ENCODE data around the gene CERS6. TPM values are rescaled to one million over a fixed set of nuclear protein-coding genes. Genes with fewer than 3 reads are reported as not detected.

CERS6 gene
- total and polyA plus RNA-seq, 2 donors from 2014 or later = 9.4 to 18.8 TPM

GRCh38 chr2:168475636-168476035 is 19.6 kb downstream of the CERS6 start:
- DNase-seq (no peak), FAIRE-seq (no peak)
- H3K27me3 ChIP-seq (ENCODE audit: control insufficient read depth, insufficient read depth, low read length) = no peaks in the 10 kb centered on the region
- no peaks in the 10 kb centered on the region for H3K9me3 ChIP-seq (ENCODE audit: control insufficient read depth in 2 of 3, insufficient read depth in 1 of 3, low read length in 3 of 3)
- no peak overlapping the region for H3K9ac ChIP-seq (ENCODE audit: low read length in 3 of 3)
- intact Hi-C loops (cut with DNase I) = no loop called here
- no peak overlapping the region for H3K4me3 ChIP-seq (ENCODE audit: low read length in 3 of 3)
- no peak for TF ChIP-seq CTCF (IDR thresholded peaks at IDR 0.05; ENCODE audit: borderline replicate concordance, extremely low read depth, insufficient read depth)
- H3K36me3 ChIP-seq (ENCODE audit: control insufficient read depth in 2 of 3, insufficient read depth in 3 of 3, low read length in 3 of 3) = no peaks in the 10 kb centered on the region
- no peak overlapping the region for H3K27ac ChIP-seq (ENCODE audit: low read depth in 2 of 2, low read length in 2 of 2)
- H3K4me1 ChIP-seq (ENCODE audit: control insufficient read depth in 2 of 3, insufficient read depth in 2 of 3, low read depth in 1 of 3, low read length in 3 of 3) = no peaks in the 10 kb centered on the region

DNA sequence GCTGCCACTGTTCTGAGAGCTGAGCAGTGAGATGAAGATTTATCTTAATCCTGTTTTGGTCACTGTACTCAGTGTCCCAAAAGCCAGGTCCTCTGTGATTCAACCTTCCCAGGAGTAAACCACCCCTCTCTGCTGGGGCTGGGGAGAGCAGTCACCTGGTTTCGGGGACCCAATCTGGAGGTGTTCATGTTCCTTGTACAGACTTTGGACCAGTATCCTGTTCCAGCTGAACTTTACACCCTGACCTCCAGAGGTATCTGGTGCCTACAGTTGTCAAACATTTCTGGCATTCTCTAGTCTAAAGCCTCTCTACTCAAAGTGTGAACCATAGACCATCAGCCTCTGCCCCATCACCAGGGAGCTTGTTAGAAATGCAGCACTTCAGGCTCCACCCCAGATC is 22.1 kb downstream of the CERS6 start:
- no peak overlapping the region for H3K4me3 ChIP-seq (ENCODE audit: low read length in 3 of 3)
- intact Hi-C loops (cut with DNase I) = no loop called here
- no peak for DNase-seq
- H3K4me1 ChIP-seq (ENCODE audit: control insufficient read depth in 2 of 3, insufficient read depth in 2 of 3, low read depth in 1 of 3, low read length in 3 of 3) = no peaks in the 10 kb centered on the region
- H3K27ac ChIP-seq (ENCODE audit: low read depth in 2 of 2, low read length in 2 of 2) = no peak overlapping the region
- no peaks in the 10 kb centered on the region for H3K36me3 ChIP-seq (ENCODE audit: control insufficient read depth in 2 of 3, insufficient read depth in 3 of 3, low read length in 3 of 3)
- FAIRE-seq = no peak
- H3K27me3 ChIP-seq (ENCODE audit: control insufficient read depth, insufficient read depth, low read length) = no peaks in the 10 kb centered on the region
- H3K9me3 ChIP-seq (ENCODE audit: control insufficient read depth in 2 of 3, insufficient read depth in 1 of 3, low read length in 3 of 3) = no peaks in the 10 kb centered on the region
- H3K9ac ChIP-seq (ENCODE audit: low read length in 3 of 3) = no peak overlapping the region
- TF ChIP-seq CTCF (IDR thresholded peaks at IDR 0.05; ENCODE audit: borderline replicate concordance, extremely low read depth, insufficient read depth) = no peak

DNA sequence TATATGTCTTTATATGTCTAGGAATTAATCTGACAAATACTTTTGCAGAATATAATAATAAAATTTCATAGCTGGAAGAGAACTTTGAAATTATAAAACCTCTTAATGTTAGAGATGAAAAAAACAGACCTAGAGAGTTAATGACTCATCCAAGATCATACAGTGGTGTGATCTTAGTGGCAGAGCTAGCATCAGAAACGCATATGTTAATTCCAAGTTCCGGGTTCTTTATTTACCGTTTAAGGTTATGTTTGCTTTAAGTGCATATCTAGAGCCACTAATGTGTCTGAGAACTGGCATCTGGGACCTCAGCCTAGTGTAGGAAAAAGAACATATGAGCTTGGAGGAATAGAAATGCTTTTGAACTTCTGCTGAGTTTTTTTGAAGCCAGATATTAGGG is 24.3 kb downstream of the CERS6 start:
- no peak overlapping the region for H3K4me3 ChIP-seq (ENCODE audit: low read length in 3 of 3)
- H3K9ac ChIP-seq (ENCODE audit: low read length in 3 of 3) = no peak overlapping the region
- H3K9me3 ChIP-seq (ENCODE audit: control insufficient read depth in 2 of 3, insufficient read depth in 1 of 3, low read length in 3 of 3) = no peaks in the 10 kb centered on the region
- no peak overlapping the region for H3K27ac ChIP-seq (ENCODE audit: low read depth in 2 of 2, low read length in 2 of 2)
- DNase-seq (no peak), FAIRE-seq (no peak)
- no peaks in the 10 kb centered on the region for H3K4me1 ChIP-seq (ENCODE audit: control insufficient read depth in 2 of 3, insufficient read depth in 2 of 3, low read depth in 1 of 3, low read length in 3 of 3)
- no peaks in the 10 kb centered on the region for H3K36me3 ChIP-seq (ENCODE audit: control insufficient read depth in 2 of 3, insufficient read depth in 3 of 3, low read length in 3 of 3)
- TF ChIP-seq CTCF (IDR thresholded peaks at IDR 0.05; ENCODE audit: borderline replicate concordance, extremely low read depth, insufficient read depth) = no peak
- intact Hi-C loops (cut with DNase I) = no loop called here
- H3K27me3 ChIP-seq (ENCODE audit: control insufficient read depth, insufficient read depth, low read length) = no peaks in the 10 kb centered on the region

Measured in kidney (tissue), 14 donors.